Effector memory CD8-positive, alpha-beta T cell (primary cell): Measurements from ENCODE around the gene HAUS3.
"Not testable (repeated sequence)": the region's sequence is repeated elsewhere in the genome, so short reads cannot be mapped to it uniquely, and the experiment has no call there.

ENCODE experiments used
- ATAC-seq: fragments of 150-1000 bp; cut with Tn5 transposase; replicated peaks from 2 replicates; pipeline ENCODE4 v1.10.0; 2021; ENCODE audit warnings: mild to moderate bottlenecking, moderate library complexity
- DNase-seq, 3 experiments: peaks; one replicate each; pipeline ENCODE4 v3.0.0; 2021
- H3K27ac Mint-ChIP-seq, 2 donors: one replicate each; pipeline ENCODE4 v1.8.0; 2022; ENCODE audit warnings: mild to moderate bottlenecking in 2 of 2, mixed read lengths in 2 of 2, moderate library complexity in 2 of 2
- H3K27me3 Mint-ChIP-seq, 2 donors: one replicate each; pipeline ENCODE4 v1.8.0; 2022; ENCODE audit warnings: mixed read lengths in 2 of 2
- H3K36me3 Mint-ChIP-seq: one replicate; pipeline ENCODE4 v1.8.0; 2022; ENCODE audit warnings: mild to moderate bottlenecking, moderate library complexity, mixed read lengths; ENCODE audit not compliant: insufficient read depth
- H3K4me1 Mint-ChIP-seq, 2 donors: one replicate each; pipeline ENCODE4 v1.8.0; 2022; ENCODE audit warnings: low read depth in 2 of 2, mixed read lengths in 2 of 2
- H3K4me3 Mint-ChIP-seq, 2 donors: one replicate each; pipeline ENCODE4 v1.8.0; 2022; ENCODE audit warnings: mild to moderate bottlenecking in 2 of 2, mixed read lengths in 2 of 2, moderate library complexity in 2 of 2
- H3K9me3 Mint-ChIP-seq, 2 donors: one replicate each; pipeline ENCODE4 v1.8.0; 2022; ENCODE audit warnings: mixed read lengths in 2 of 2

HAUS3 gene

DNA sequence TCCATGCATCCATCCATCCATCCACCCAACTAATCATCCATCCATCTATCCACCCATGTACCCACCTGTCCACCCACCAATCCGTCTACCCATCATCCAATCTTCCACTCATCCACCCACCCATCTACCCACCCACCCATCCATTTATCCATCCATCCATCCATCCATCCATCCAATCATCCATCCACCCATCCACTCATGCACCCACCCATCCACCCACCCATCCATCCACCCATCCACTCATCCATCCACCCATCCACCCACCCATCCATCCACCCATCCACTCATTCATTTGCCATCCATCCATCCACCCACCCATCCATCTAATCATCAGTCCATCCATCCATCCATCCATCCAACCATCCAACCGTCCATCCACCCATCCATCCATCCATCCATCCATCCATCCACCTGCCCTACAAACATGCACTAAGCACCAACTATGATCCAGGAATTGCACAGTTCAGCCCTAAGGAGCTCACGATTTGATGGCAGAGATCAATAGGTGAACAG lies 41.3 kb upstream of the HAUS3 start:
- Mint-ChIP-seq H3K27me3 (no peaks in the 10 kb centered on the region), H3K4me3 (no peak overlapping the region), H3K9me3 (no peaks in the 10 kb centered on the region), H3K27ac (peak overlapping the region; percentile 98 to 99), H3K4me1 (peaks cover 28 to 30% of the 10 kb centered on the region in 2 donors), H3K36me3 (peaks cover 15% of the 10 kb centered on the region)
- DNase-seq (no peak), ATAC-seq (no peak)

DNA sequence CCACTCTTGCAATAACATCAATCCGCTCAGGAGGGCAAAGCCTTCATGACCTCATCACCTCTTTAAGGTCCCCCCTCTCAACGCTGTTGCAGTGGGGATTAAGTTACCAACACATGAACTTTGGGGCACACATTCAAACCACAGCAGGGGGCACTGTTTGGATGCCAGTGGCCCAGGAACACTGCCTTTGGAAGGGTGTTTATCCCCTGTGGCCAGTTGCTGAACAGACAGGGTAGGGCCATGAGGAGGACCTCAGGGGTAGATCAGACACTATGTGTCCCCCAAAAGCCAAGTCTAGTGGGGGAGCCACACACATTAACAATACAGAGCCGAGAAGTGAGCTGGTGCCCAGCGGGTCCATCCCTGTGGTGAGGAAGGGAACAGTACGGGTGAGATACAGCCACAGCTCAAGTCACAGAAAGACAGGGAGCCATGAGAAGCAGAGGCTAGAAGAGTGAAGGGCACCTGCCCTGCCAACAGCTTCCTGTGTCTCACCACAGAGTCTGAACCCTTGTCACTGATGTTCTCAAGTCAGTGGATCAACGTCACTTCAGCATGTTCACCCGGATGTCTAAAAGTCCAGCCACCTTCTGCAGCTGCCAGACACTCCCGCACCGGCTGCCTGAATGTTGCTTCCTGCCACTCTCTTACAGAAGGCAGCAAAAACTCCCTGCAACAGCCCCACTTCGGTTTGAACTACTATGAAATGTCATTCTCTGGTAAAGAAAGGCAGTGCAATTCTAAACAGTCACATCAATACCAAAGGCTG lies 39.8 kb upstream of the HAUS3 start:
- ATAC-seq, result peak; percentile 91
- H3K9me3 Mint-ChIP-seq, result no peaks in the 10 kb centered on the region
- peak overlapping the region; percentile 71 to 78 for H3K4me3 Mint-ChIP-seq

DNA sequence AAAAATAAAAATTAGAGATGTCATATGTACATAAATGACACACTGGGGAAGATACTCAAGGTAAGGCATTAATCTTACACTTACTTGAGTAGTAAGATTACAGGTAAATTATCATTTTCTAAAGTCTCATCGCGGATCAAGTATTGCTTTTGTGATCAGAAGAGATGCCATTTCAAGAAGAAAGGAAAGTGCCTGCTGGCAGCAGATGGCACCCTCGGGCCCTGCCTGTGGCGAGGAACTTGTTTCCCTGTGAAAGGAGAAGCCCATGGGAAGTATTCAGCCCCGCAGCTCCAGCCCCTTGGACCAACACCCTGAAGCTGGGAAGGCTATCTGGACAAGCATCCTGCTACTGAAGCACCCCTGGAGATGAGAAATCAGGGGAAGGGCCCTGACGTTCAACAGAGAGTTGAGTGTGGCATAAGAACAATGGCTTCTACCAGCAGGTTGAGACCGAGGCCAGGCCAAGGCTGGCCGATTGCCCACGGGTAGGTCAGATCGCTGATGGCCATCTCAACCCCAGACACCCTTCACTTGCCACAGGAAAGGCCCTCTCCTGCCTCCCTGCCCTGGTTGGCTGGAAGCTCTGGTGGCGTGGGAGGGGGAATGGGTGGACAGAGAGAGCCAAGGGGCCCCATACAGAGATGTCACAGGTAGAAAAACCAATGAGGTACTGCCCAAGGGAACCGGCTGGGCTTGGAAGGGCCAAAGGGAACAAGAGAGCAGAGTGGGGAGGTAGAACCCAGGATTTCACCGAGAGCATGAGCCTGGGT lies 38.8 kb upstream of the HAUS3 start:
- Mint-ChIP-seq H3K27ac (peak overlapping the region; percentile 98 to 99), H3K9me3 (no peaks in the 10 kb centered on the region), H3K4me3 (peak overlapping the region; percentile 71 to 78), H3K27me3 (no peaks in the 10 kb centered on the region), H3K4me1 (peaks cover 30 to 32% of the 10 kb centered on the region in 2 donors), H3K36me3 (peaks cover 15% of the 10 kb centered on the region)
- ATAC-seq, result no peak
- DNase-seq, result no peak

More for the DNA sequence above, 39.8 kb upstream of the HAUS3 start:
- Mint-ChIP-seq H3K27ac (peak overlapping the region; percentile 98 to 99), H3K4me1 (peaks cover 30 to 32% of the 10 kb centered on the region in 2 donors), H3K36me3 (peaks cover 15% of the 10 kb centered on the region), H3K27me3 (no peaks in the 10 kb centered on the region)
- peak; percentile 85 to 87 (median 86) for DNase-seq

DNA sequence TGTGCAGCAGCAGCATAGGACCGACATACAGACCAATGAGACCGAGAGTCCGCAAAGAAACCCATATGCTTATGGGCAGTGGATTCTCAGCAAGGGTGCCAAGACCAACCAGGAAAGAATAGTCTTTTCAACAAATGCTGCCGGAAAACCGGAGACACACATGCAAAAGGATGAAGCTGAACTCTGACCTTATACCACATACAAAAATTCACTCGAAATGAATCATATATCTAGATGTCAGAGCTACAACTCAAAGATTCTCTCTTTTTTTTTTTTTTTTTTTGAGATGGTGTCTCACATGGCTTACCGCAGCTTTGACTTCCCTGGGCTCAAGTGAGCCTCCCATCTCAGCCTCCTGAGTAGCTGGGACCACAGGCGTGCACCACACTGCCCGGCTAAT lies 36.0 kb upstream of the HAUS3 start:
- Mint-ChIP-seq H3K4me3 (no peak overlapping the region), H3K27ac (no peak overlapping the region), H3K4me1 (peaks cover 22 to 26% of the 10 kb centered on the region in 2 donors), H3K36me3 (peaks cover 15% of the 10 kb centered on the region), H3K9me3 (no peaks in the 10 kb centered on the region), H3K27me3 (no peaks in the 10 kb centered on the region)
- DNase-seq (no peak), ATAC-seq (no peak)

DNA sequence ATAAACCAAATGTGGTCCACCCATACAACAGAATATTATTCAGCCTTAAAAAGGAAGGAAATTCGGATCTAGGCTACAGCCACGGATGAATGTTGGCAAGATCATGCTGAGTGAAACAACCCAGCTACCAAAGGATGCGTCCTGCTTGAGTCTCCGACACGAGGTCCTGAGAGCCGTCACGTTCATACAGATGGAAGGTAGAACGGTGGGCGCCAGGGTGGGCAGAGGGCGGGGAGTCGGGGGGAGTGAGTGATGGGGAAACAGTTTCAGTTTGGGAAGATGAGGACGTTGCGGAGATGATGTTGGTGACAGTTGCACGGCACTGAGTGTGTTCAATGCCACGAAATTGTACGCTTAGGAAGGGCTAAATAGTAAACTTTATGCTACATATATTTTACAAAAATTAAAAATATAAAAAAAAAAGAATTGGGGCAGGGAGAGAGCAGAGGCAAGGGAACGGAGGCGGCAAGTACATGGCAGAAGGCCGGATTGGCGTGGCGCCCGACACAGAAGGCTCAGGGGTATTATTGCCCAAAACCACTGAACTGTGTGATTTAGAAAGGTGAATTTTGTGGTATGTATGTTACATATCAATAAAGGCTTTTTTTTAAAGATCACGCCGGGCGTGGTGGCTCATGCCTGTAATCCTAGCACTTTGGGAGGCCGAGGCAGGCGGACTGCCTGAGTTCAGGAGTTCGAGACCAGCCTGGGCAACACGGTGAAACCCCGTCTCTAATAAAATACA lies 34.8 kb upstream of the HAUS3 start:
- no peak overlapping the region for H3K27ac Mint-ChIP-seq
- no peak overlapping the region for H3K4me3 Mint-ChIP-seq
- H3K27me3 Mint-ChIP-seq, result no peaks in the 10 kb centered on the region
- peaks cover 13 to 20% of the 10 kb centered on the region in 2 donors for H3K4me1 Mint-ChIP-seq
- H3K9me3 Mint-ChIP-seq, result no peaks in the 10 kb centered on the region
- H3K36me3 Mint-ChIP-seq, result peaks cover 6% of the 10 kb centered on the region
- ATAC-seq, result no peak
- DNase-seq, result no peak

- Mint-ChIP-seq H3K27ac (no peak overlapping the region), H3K9me3 (no peaks in the 10 kb centered on the region), H3K4me3 (no peak overlapping the region), H3K36me3 (peaks cover 2% of the 10 kb centered on the region), H3K27me3 (no peaks in the 10 kb centered on the region), H3K4me1 (peaks cover 4 to 9% of the 10 kb centered on the region in 2 donors)
- ATAC-seq (no peak), DNase-seq (no peak)
Measured at GRCh38 chr4:2275546-2276251, 33.8 kb upstream of the HAUS3 start.

- H3K27me3 Mint-ChIP-seq, H3K4me1 Mint-ChIP-seq, H3K27ac Mint-ChIP-seq, H3K36me3 Mint-ChIP-seq, DNase-seq, H3K9me3 Mint-ChIP-seq, H3K4me3 Mint-ChIP-seq, ATAC-seq: not testable (repeated sequence)
Measured at GRCh38 chr4:2275044-2275397, 33.1 kb upstream of the HAUS3 start.

- no peaks in the 10 kb centered on the region for H3K27me3 Mint-ChIP-seq
- no peak overlapping the region for H3K27ac Mint-ChIP-seq
- peaks cover 5% of the 10 kb centered on the region for H3K36me3 Mint-ChIP-seq
- H3K4me1 Mint-ChIP-seq, result peaks cover 4 to 6% of the 10 kb centered on the region in 2 donors
- no peak overlapping the region for H3K4me3 Mint-ChIP-seq
- ATAC-seq (no peak), DNase-seq (no peak)
- H3K9me3 Mint-ChIP-seq, result no peaks in the 10 kb centered on the region
Measured at GRCh38 chr4:2274320-2275043, 32.6 kb upstream of the HAUS3 start.

GRCh38 chr4:2273657-2274319 lies 31.9 kb upstream of the HAUS3 start:
- Mint-ChIP-seq H3K27ac (no peak overlapping the region), H3K4me3 (no peak overlapping the region), H3K27me3 (no peaks in the 10 kb centered on the region), H3K4me1 (peaks cover 4 to 6% of the 10 kb centered on the region in 2 donors), H3K9me3 (no peaks in the 10 kb centered on the region), H3K36me3 (peaks cover 5% of the 10 kb centered on the region)
- DNase-seq (no peak), ATAC-seq (no peak)

- H3K4me1 Mint-ChIP-seq, result peaks cover 4 to 6% of the 10 kb centered on the region in 2 donors
- no peak overlapping the region for H3K27ac Mint-ChIP-seq
- H3K4me3 Mint-ChIP-seq, result no peak overlapping the region
- H3K36me3 Mint-ChIP-seq, result peaks cover 5% of the 10 kb centered on the region
- no peak for DNase-seq
- H3K27me3 Mint-ChIP-seq, result no peaks in the 10 kb centered on the region
- no peak for ATAC-seq
- H3K9me3 Mint-ChIP-seq, result no peaks in the 10 kb centered on the region
Measured at GRCh38 chr4:2273221-2273620, 31.3 kb upstream of the HAUS3 start.

GRCh38 chr4:2272828-2273120 lies 30.9 kb upstream of the HAUS3 start:
- ATAC-seq, result no peak
- peaks cover 5% of the 10 kb centered on the region for H3K36me3 Mint-ChIP-seq
- H3K4me3 Mint-ChIP-seq, result no peak overlapping the region
- no peak for DNase-seq
- H3K27me3 Mint-ChIP-seq, result no peaks in the 10 kb centered on the region
- H3K4me1 Mint-ChIP-seq, result peaks cover 3 to 6% of the 10 kb centered on the region in 2 donors
- H3K9me3 Mint-ChIP-seq, result no peaks in the 10 kb centered on the region
- no peak overlapping the region for H3K27ac Mint-ChIP-seq
